Measurements from ENCODE around the gene S100A10.

The S100A10 gene

DNA sequence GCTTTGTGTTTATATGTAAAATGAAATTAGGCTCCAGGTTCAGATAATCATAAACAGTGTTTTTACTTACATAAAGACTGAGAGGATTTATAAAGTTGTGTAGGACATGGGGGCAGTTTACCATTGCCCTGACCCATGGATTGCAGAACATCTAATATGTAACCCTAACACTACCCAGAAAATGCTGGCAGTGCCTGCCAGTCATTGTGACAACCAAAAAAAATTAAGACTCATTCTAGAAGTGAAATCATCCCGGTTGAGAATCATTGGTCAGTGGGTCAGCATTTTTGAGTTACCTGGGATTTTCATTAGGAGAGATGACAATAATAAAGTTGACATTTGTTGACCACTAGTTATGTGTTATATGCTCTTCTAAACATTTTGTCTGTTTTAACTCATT lies 53.1 kb downstream of the S100A10 start:
- TF ChIP-seq CTCF (IDR thresholded peaks at IDR 0.05; ENCODE audit: control insufficient read depth, extremely low read depth, insufficient read depth), result no peak
- DNase-seq (ENCODE audit: low read depth), result no peak
- H3K4me3 ChIP-seq (ENCODE audit: low read depth, low read length), result no peak overlapping the region

GRCh38 chr1:151939779-151940178 lies 53.9 kb downstream of the S100A10 start:
- no peak for DNase-seq (ENCODE audit: low read depth)

DNA sequence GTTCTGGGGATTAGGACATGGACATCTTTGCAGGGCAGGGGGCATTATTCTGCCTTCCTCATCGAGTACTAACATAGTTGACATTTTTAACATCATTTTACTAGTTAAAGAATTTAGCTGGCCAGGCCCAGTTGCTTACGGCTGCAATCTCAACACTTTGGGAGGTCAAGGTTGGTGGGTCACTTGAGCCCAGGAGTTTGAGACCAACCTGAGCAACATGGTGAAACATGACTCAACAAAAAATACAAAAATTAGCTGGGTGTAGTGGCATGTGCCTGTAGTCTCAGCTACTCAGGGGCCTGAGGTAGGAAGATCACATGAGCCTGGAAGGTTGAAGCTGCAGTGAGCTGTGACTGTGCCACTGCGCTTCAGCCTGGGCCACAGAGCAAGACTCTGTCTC lies 54.5 kb downstream of the S100A10 start:
- TF ChIP-seq CTCF (IDR thresholded peaks at IDR 0.05; ENCODE audit: control insufficient read depth, extremely low read depth, insufficient read depth), result no peak
- DNase-seq (ENCODE audit: low read depth), result no peak
- no peak overlapping the region for H3K4me3 ChIP-seq (ENCODE audit: low read depth, low read length)

More at GRCh38 chr1:151939779-151940178, 53.9 kb downstream of the S100A10 start:
- no peak for TF ChIP-seq CTCF (IDR thresholded peaks at IDR 0.05; ENCODE audit: control insufficient read depth, extremely low read depth, insufficient read depth)
- no peak overlapping the region for H3K4me3 ChIP-seq (ENCODE audit: low read depth, low read length)

DNA sequence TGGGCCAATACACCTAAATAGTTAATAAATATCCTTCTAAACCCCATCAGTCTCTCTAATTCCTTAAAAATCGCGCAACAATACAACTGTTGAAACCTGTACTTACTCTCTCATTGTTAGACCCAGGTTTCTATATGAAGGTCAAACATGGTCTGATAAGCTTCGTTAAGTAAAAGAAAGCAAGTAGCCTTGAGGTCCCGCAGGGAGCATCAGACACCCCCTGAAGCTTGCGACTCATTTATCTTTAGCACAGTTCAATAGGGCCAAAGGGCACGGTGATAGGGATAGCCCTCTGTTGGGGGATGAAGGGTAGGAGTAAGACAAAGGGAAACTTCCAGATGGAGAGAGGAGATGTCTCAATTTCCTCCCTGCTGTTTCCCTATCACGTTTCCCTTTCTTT lies 57.0 kb downstream of the S100A10 start:
- TF ChIP-seq CTCF (IDR thresholded peaks at IDR 0.05; ENCODE audit: control insufficient read depth, extremely low read depth, insufficient read depth), result no peak
- DNase-seq (ENCODE audit: low read depth), result no peak
- no peak overlapping the region for H3K4me3 ChIP-seq (ENCODE audit: low read depth, low read length)

DNA sequence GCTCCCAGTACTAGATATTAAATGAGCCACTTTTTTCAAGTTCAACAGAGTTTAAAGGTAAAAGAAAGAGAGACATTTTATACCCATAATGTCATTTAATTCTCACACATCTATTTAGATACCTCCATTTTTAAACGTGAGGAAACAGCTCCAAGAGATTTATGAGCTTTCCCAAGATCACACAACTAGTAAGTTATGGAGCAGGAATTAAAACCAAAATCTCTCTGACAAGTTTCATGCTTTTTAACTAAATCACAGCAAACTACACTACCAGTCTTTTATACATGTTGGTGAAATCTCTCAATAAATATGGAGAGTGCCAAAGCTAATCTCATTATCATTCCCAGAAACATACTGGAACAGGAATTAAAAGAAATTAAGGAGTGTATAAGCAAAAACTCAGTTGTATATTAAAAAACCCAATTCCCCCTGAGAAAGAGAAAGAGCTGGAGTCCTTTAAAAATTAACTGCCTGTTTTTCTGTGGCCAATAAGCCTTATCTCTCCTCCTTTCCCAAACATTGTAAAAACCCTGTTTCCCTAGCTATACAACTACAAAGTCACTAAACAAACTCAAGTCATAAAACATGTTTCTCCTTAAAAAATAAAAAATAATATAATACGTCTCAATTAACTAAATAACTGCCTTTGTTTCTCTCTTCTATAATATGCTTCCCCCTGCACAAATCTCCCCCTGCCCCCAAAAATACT lies 57.6 kb downstream of the S100A10 start:
- TF ChIP-seq CTCF (IDR thresholded peaks at IDR 0.05; ENCODE audit: control insufficient read depth, extremely low read depth, insufficient read depth), result no peak
- no peak overlapping the region for H3K4me3 ChIP-seq (ENCODE audit: low read depth, low read length)
- DNase-seq (ENCODE audit: low read depth), result peak; percentile 28

- DNase-seq (ENCODE audit: low read depth), result no peak
- no peak overlapping the region for H3K4me3 ChIP-seq (ENCODE audit: low read depth, low read length)
- TF ChIP-seq CTCF (IDR thresholded peaks at IDR 0.05; ENCODE audit: control insufficient read depth, extremely low read depth, insufficient read depth), result no peak
Measured at GRCh38 chr1:151935154-151935553, 58.5 kb downstream of the S100A10 start.

DNA sequence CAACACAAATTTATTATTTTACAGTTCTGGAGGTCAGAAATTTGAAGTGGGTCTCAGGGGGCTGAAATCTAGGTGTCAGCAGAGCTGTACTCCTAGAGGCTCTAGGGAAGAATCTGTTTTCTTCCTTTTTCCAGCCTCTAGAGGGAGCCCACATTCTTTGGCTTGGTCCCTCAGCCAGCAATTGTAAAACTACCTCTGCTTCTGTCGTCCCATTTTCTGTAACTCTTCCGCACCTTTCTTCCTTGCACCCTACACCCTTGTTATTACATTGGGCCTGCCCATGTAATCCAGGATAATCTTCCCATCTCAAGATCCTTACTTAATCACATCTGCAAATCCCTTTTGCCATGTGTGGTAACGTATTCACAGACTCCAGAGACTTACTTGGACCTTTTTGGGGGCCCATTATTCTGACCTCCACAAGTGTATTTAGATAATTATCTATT lies 59.6 kb downstream of the S100A10 start:
- no peak overlapping the region for H3K4me3 ChIP-seq (ENCODE audit: low read depth, low read length)
- peak; percentile 30 for DNase-seq (ENCODE audit: low read depth)
- peak; percentile 80 for TF ChIP-seq CTCF (IDR thresholded peaks at IDR 0.05; ENCODE audit: control insufficient read depth, extremely low read depth, insufficient read depth)

Data from LNCaP clone FGC (cell line).